Activated CD4-positive, alpha-beta T cell treated with anti-CD3 and anti-CD28 coated beads, Interleukin-2, amount 50 U/mL, for 48 hours (primary cell): Measurements from ENCODE around the gene NOPCHAP1.

ENCODE experiments used
- DNase-seq, 2 experiments: peaks; one replicate each; pipeline ENCODE4 v3.0.0-alpha.2; 2020

The NOPCHAP1 gene

GRCh38 chr12:105024928-105025327 lies 38.8 kb downstream of the NOPCHAP1 start:
- no peak for DNase-seq

- DNase-seq, result no peak
These were observed 39.8 kb downstream of the NOPCHAP1 start for GRCh38 chr12:105025890-105026289.

- DNase-seq, result no peak
These were observed 40.3 kb downstream of the NOPCHAP1 start for GRCh38 chr12:105026411-105026810.

- no peak for DNase-seq
These were observed 45.0 kb downstream of the NOPCHAP1 start for GRCh38 chr12:105030820-105031807.

- DNase-seq, result no peak
These were observed 46.7 kb downstream of the NOPCHAP1 start for GRCh38 chr12:105032703-105033357.

GRCh38 chr12:105033851-105034250 lies 47.7 kb downstream of the NOPCHAP1 start:
- no peak for DNase-seq
